Activated CD4-positive, alpha-beta T cell treated with anti-CD3 and anti-CD28 coated beads for 1 hour (primary cell): ENCODE results near the gene NPY4R.
"Not testable (repeated sequence)": the region's sequence is repeated elsewhere in the genome, so short reads cannot be mapped to it uniquely, and the experiment has no call there.

Experiments used
- DNase-seq: peaks from one replicate; pipeline ENCODE4 v3.0.0-alpha.2; 2020

NPY4R gene

DNA sequence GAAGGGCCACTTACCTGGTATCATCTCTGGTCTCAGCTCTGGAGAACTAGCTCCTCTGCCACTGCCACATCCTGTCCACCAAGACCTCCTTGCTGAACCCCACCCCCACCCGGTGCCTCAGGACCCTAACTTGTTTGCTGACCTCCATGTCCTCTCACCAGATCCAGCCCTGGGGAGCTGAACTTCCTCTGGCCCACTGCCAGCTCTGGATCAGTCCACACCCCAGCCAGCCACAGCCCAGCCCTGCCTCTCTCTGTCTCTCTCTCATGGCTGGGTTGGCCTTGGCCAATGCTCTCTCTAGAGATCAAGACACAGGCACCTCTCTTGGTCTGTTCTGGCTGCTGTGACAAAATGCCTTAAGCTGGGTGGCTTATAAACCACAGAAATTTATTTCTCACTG lies 14.4 kb downstream of the NPY4R start:
- not testable (repeated sequence) for DNase-seq

DNA sequence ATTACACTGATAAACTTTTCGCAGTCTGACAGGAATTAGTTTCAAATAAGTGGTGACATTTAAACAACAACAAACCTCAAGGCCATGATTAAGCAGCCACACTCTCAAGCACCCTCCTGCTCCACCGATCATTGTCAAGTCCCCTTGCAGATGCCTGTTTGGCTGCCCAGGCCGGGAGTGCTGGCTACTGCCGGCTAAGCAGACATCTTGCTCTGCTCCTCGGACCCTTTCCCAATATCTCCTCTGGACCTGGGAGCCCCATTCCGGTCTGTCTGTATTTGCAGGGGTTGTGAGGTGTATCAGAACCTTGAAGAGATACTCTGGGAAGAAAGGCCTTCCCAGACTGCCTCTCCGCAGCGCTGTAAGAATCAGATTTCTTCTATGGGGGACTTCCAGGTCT lies 14.9 kb downstream of the NPY4R start:
- DNase-seq = not testable (repeated sequence)

DNA sequence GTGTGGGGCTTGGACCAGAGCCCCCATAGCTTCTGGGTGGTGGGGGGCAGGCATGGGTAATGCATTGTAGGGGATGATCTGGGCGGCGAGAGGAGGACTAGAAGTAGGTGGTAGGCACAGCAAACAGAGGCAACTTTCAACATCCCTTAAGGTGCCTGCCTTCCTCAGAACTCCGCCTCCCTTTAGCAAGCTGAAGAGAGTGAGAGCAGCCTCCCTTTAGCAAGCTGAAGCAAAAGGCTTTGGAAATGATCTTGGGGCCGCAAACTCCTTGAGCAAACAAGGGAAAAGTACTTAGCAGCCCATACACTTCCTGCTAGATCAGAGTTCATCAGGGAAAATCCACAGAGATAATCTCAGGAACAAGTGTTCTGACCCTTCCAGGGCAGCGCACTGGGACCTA lies 18.3 kb downstream of the NPY4R start:
- DNase-seq = not testable (repeated sequence)

DNA sequence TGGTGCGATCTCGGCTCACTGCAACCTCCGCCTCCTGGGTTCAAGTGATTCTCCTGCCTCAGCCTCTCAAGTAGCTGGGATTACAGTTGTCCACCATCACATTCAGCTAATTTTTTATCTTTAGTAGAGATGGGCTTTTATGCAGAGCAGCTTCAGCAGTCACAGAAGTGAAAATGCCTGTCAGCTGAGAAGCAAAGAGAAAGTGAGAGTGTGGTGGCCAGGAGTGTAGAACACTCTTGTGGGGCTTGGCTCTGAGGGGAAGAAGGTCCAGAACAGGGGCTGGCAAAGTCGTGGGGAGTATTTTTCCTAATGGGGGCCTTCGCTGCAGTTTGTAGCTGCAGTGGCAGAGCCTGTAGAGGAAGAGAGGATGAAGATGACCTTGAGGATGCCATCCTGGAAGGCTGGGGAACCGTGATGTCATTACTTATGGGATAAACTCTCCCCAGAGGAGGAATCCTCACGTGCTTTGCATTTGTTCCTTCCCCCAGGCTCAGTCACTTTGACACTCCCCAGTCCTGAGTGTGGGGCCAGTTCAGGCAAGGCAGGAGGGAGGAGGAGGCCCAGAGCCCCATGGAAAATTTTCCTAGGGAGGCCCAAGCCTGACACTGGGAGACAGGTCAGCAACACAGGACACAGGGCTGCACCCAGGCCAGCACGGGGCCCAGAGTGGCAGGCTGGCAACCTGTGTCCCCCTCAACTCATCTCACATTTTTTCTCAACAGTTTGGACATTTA lies 20.2 kb downstream of the NPY4R start:
- not testable (repeated sequence) for DNase-seq

DNA sequence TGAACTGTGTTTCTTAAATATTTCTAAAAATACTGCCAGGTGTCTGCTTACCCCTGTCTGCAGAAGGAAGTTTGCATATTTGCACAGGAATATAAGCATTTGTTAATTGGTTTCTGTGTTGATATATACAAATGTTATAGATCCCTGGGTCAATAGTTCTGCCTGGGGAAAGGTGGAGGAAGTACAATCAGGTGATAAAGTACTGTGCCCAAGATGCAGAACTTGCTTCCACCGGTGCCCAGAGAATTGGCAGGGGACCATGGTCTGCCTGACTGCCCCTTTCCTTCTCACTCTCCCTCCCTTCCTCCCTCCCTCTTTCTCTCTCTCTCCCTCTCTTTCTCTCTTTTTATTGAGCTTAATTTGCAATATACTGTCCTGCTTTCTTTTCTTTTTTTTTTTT lies 22.3 kb downstream of the NPY4R start:
- DNase-seq = not testable (repeated sequence)

DNA sequence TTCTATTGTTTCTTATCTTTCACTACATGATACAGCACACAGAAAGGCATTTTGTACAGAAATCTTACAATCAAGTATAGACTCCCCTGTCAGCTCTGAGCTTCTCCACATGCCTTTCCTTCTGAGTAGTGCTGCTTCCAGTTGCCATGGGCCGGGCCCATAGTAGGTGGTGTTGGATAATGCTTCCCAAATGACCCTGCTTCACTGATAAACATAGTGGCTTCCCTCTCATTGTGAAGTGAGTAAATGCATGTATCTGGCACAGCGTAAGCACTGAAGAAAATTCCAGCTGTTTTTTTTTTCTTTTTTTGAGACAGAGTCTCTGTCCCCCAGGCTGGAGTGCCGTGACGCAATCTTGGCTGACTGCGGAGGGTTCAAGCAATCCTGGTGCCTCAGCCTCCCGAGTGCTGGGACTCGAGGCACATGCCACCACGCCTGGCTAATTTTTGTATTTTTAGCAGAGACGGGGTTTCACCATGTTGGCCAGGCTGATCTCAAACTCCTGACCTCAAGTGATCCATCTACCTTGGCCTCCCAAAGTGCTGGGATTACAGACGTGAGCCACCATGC lies 23.0 kb downstream of the NPY4R start:
- DNase-seq = not testable (repeated sequence)

DNA sequence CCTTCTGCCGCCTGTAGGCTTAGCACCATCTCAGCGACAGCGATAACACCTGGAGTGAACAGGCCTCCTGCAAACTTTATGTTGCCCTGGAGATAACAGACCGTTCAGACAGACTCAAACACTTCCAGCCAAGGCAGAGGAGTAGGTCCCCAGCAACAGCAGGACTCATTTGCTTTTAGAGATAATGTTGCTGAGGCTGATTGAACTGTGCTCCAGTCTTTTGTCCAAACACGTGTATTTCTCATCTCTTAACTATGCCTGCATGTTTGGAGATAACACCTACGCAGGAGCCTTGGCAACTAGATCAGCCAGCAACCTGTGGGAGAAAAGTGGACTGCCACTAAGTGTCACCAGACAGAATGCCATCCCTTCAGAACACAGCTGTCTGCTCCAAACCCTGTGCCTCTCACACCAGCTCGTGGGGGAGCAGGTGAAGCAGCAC lies 23.9 kb downstream of the NPY4R start:
- DNase-seq = not testable (repeated sequence)

DNA sequence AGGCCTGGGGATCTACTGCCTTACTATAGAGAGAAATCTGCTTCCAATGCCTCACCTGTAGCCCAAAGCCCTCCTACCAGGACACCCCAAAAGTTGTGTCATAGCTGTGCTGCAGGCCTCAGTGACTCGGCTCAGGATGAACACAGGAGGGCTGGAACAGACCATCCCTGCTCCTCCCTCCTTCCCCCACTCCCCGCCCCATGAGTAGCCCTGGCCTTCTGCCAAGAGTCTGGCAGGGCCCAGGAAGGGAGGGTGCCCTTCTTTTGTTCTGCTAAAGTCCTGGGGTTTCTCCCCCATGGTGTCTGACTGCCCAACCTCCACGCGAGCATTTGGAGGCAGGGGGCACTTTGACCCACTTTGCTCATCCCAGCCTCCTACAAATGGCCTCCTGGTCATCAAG lies 24.8 kb downstream of the NPY4R start:
- not testable (repeated sequence) for DNase-seq

DNA sequence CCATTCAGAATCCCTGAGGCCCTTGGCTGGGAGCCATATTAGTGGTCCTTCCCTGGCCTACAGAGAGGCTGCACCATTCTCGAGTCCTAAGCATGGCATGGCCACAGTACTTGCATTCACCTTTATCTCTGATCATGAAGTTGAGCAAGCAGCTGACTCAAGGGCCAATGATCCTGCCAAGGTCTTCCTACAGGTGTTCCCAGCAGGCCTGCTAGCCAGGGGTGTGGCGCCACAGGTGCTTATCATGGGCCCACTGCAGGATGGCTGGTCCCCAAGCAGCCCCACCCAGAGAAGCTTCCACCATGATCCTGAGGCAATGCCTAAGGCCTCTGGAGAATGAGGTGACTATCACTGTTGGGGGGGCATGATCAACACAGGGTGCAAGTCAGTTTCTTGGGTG lies 42.2 kb downstream of the NPY4R start:
- not testable (repeated sequence) for DNase-seq

DNA sequence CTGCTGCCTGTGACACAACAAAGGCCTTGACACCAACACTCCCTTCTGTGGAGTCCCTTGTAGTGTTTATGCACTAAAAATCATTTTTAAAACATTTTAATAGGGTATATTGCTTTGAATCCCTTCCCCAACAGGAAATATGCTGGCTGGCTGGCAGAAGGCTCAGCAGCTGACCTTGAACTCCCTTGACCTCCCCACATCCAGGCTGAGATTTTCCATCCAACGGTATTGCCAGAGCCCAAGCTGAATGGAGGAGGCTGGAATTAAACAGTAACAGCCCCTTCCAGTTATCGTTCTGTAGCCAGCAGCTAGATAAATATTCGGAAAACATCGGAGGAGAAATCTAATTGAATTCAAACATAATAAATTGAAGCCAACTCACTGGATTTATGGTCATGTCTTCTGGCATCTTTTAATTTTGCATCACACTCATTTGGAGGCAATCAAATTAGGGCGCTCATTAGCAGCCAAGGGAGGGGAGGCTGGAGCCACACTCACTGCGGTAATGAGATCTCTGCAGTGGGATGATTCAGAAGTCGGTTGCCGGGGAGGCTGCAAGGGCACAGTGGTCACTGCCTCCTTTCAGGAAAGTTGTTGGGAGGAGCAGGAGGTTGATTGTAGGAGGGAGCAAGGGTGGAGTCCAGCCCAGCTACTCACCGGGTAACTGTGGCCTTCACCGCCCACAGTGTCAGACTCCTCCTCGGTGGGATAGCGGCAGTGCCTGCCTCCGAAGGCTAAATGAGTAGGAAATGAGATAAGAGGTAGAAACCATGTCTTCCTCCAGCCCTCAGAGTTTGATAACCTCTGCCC lies 46.0 kb downstream of the NPY4R start:
- DNase-seq = not testable (repeated sequence)

DNA sequence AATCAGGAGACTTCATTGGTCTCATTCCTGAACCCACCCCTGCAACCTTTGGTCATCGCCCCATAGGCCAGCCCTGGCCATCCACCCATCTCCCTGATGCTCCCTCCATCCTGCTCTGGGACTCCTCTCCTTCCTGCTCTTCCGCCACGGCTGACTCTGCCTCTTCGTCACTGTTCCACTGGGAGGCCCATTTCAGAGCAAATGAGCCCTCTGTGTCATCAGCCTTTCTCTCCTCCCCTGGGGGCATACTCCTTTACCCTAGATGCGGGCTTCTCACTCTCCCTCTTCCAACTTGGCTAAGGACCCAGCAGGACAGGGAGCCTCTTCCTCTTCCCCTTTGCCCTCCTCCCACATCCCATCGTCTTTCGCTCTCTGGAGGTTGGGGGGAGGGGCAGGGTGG lies 47.5 kb downstream of the NPY4R start:
- DNase-seq = not testable (repeated sequence)

DNA sequence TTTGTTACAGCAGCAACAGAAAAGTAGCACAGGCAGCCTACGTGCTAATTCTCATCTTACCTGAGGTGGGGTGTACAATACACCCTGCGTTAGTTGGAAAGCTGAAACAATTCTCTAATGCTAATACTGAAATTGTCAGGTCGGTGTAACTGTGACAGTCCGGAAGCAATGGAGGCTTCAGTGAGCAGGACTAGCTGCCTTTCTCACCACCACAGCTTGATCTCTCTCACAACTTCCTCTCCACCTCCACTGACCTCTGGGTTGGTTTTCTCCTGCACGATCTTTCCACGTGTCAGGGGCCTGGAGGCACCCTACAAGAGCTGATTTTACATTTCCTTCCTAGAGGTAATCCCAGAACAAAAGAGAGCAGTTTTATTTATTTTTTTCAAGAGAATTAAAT lies 50.5 kb downstream of the NPY4R start:
- not testable (repeated sequence) for DNase-seq

DNA sequence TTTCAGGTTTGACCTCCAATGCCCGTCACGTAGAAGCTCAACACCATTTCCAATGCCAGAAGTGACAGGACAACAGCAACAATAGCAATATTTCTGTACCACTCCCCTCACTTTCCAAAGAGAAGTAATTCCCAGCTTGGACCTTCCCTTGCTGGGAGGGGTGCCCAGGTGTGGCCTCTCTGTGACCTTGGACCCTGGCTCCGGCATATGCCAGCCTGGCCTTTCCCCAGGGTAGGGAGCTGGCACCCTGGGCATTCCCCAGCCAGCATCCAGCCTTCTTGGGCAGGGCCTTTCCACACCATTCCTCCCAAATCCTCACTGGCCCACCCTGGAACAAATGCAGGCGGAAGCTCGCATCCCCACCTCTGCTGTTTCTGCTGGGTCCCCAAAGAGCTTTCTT lies 53.1 kb downstream of the NPY4R start:
- DNase-seq = not testable (repeated sequence)

DNA sequence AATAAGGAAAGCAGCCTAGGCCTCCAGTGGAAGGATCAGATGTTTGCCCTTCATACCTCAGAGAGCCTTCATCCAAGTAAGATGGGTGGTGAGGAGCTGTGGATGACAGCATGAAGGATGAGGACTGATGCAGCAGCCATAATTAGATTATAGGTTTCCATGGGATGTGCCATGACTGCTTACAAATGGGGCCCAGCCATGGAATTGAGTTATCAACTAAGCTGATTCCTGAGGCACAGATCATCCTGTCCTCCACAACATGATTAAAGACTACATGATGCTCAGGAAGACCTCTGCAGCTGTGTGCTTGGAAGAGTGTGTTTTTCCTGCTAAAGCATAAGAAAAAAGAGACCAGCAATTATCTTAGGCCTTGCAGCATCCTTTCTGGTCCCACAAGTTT lies 54.6 kb downstream of the NPY4R start:
- not testable (repeated sequence) for DNase-seq
